HG02970 (cell line): Measurements from ENCODE around the gene MPZ.
A peak's percentile ranks its signal among the peaks of the same experiment; 100 is the strongest.
"Not testable (repeated sequence)": the region's sequence is repeated elsewhere in the genome, so short reads cannot be mapped to it uniquely, and the experiment has no call there.

Source experiments
- ATAC-seq: cut with Tn5 transposase; IDR thresholded peaks from one replicate; pipeline ENCODE4 v1.9.1; 2021; ENCODE audit warnings: mild to moderate bottlenecking, moderate library complexity, moderate number of reproducible peaks; ENCODE audit not compliant: unreplicated experiment, low FRiP score

Gene MPZ

GRCh38 chr1:161309868-161310267 lies at the start of gene MPZ:
Gene MPZ (minus strand): TSS chr1:161309968. CDS start chr1:161309905, 63 bp downstream.
- ATAC-seq: no peak

DNA sequence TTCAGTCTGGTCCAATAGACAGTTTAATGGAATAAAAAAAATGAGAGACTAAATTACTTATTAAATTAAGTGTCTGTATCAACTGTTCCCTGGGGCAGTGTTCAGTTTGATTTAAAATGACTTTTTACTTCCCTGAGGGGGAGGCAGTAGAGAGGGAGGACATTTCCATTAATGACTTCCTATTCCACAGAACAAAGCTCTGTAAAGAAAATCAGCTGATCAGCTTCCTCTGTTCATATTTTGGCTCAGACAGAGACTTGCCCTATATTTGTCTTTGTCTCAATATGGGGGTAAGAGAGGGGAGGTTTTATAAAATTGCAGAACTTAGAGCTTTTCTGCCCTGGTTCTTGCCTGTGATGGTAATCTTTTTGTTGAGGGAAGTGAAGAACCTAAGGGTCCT lies 49.5 kb upstream of the MPZ start:
- no peak for ATAC-seq

- no peak for ATAC-seq
Observed at GRCh38 chr1:161357073-161357472, 47.3 kb upstream of the MPZ start.

DNA sequence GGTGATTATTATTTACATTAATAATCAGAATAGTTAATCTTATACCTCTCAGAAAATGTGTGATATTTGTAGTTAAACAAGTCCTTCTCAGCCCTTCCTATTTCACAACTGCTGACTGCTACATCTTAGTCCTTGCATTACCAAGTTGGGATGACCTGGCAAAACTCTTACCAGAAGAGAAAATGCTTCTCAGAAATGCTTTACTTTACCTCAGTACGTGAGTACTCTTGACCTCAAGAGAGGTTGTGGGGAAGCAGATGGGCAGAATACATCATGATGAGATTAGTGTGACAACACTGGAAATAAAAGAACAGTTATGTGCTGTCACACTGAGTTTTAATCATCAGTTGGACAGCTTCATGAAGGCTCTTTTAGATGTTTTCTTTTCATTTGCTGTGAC lies 41.7 kb upstream of the MPZ start:
- ATAC-seq: no peak

DNA sequence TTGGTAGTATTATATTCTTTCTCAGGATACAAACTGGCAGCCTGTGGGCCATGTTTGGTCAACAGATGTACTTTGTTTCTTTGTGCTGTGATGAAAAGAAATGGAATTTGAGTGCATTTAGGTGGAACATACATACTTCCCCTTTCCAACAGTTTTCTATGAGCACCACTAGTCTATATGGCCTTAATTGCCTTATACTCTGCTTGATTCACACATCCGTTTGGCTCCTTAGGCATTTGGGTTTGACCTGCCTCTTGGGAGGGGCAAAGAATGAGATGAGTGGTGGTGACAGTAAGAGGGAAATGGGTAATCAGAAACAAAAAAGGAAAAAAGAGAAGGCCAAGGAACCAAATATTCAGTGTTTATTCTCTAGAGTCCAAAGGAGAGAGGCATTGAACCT lies 40.9 kb upstream of the MPZ start:
- no peak for ATAC-seq

- ATAC-seq: no peak
Observed at GRCh38 chr1:161342821-161343220, 33.1 kb upstream of the MPZ start.

- ATAC-seq: no peak
Observed at GRCh38 chr1:161342177-161342576, 32.4 kb upstream of the MPZ start.

- ATAC-seq: no peak
Observed at GRCh38 chr1:161335796-161336195, 26.0 kb upstream of the MPZ start.

GRCh38 chr1:161333166-161333565 lies 23.4 kb upstream of the MPZ start:
- no peak for ATAC-seq

GRCh38 chr1:161330346-161330745 lies 20.6 kb upstream of the MPZ start:
- no peak for ATAC-seq

DNA sequence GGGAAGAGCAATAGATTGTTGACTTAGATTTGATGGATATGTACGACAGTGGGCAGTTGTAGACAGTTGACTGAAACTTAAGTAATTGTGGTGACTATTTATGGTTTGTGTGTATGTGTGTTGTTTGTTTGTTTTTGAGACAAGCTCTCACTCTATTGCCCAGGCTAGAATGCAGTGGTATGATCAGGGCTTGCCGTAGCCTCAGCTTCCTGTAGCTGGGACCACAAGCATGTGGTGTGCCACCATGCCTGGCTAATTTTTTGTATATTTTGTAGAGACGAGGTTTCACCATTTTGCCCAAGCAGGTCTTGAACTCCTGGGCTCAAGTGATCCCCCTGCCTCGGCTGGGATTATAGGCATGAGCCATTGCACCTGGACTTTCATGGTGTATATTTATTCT lies 14.3 kb upstream of the MPZ start:
- ATAC-seq: no peak

GRCh38 chr1:161315841-161316674 lies 6.3 kb upstream of the MPZ start:
- ATAC-seq: not testable (repeated sequence)

GRCh38 chr1:161314201-161314981 lies 4.6 kb upstream of the MPZ start, which contains the start of gene SDHC:
Gene SDHC (plus strand): TSS chr1:161314381. CDS start chr1:161314406, 25 bp downstream.
- peak; percentile 75 for ATAC-seq

- ATAC-seq: no peak
Observed at GRCh38 chr1:161313554-161314200, 3.9 kb upstream of the MPZ start.

- no peak for ATAC-seq
Observed at GRCh38 chr1:161311595-161312181, 1.9 kb upstream of the MPZ start.

GRCh38 chr1:161307892-161308638 lies 1.7 kb downstream of the MPZ start:
- ATAC-seq: no peak

GRCh38 chr1:161307230-161307768 lies 2.5 kb downstream of the MPZ start:
- no peak for ATAC-seq

- no peak for ATAC-seq
Observed at GRCh38 chr1:161305867-161306519, 3.8 kb downstream of the MPZ start.
